Endodermal cell (in vitro differentiated cells): ENCODE results near the gene RAB3D. TPM values are rescaled to one million over a fixed set of nuclear protein-coding genes. Genes with fewer than 3 reads are reported as not detected.

Experiments
- DNase-seq: peaks from one replicate; pipeline ENCODE4 v3.0.0-alpha.2; 2017
- H3K27ac ChIP-seq: 2 replicates; pipeline ENCODE4 v1.5.1; 2013; ENCODE audit warnings: mild to moderate bottlenecking, low read depth, low read length, moderate library complexity
- H3K27me3 ChIP-seq: 2 replicates; pipeline ENCODE4 v1.6.1; 2013; ENCODE audit warnings: mild to moderate bottlenecking, low read length, moderate library complexity; ENCODE audit not compliant: insufficient read depth, control insufficient read depth, poor library complexity, severe bottlenecking
- H3K36me3 ChIP-seq: 2 replicates; pipeline ENCODE4 v1.7.0; 2013; ENCODE audit warnings: mild to moderate bottlenecking, low read length, moderate library complexity; ENCODE audit not compliant: control insufficient read depth, insufficient read depth
- H3K4me1 ChIP-seq: one replicate; pipeline ENCODE4 v1.7.0; 2013; ENCODE audit warnings: low read length; ENCODE audit not compliant: control insufficient read depth, insufficient read depth
- H3K4me3 ChIP-seq: 2 replicates; pipeline ENCODE4 v1.5.1; 2013; ENCODE audit warnings: mild to moderate bottlenecking, low read length, moderate library complexity
- H3K9ac ChIP-seq: 2 replicates; pipeline ENCODE4 v1.6.1; 2013; ENCODE audit warnings: mild to moderate bottlenecking, low read length, moderate library complexity; ENCODE audit not compliant: poor library complexity, severe bottlenecking; ENCODE audit errors: extremely low read depth
- H3K9me3 ChIP-seq: 2 replicates; pipeline ENCODE4 v1.6.1; 2013; ENCODE audit warnings: mild to moderate bottlenecking, low read length, moderate library complexity; ENCODE audit not compliant: control insufficient read depth
- H3K27ac Mint-ChIP-seq: 2 replicates; pipeline ENCODE4 v1.8.0; 2020; ENCODE audit warnings: mixed read lengths
- H3K27me3 Mint-ChIP-seq: 2 replicates; pipeline ENCODE4 v1.8.0; 2021; ENCODE audit warnings: mild to moderate bottlenecking, mixed read lengths; ENCODE audit not compliant: insufficient read depth
- H3K36me3 Mint-ChIP-seq: 2 replicates; pipeline ENCODE4 v1.8.0; 2020; ENCODE audit warnings: low read depth, mixed read lengths
- H3K4me1 Mint-ChIP-seq: 2 replicates; pipeline ENCODE4 v1.8.0; 2020; ENCODE audit warnings: mixed read lengths
- H3K4me3 Mint-ChIP-seq: 2 replicates; pipeline ENCODE4 v1.8.0; 2020; ENCODE audit warnings: mild to moderate bottlenecking, moderate library complexity, mixed read lengths
- H3K9me3 Mint-ChIP-seq: 2 replicates; pipeline ENCODE4 v1.8.0; 2020; ENCODE audit warnings: mild to moderate bottlenecking, mixed read lengths
- CTCF ChIP-seq: fragments of 200-600 bp; sonication (generic); conservative IDR thresholded peaks from 2 replicates; pipeline ENCODE4 v1.5.0; 2021; ENCODE audit warnings: antibody characterized with exemption, mild to moderate bottlenecking
- WGBS, 2 experiments: methylation state at CpG; one replicate each; pipeline versions ENCODE4 v1.1.5 to v1.1.7; 2013; ENCODE audit warnings: missing lambda C conversion rate in 2 of 2, mixed read lengths in 1 of 2; ENCODE audit not compliant: insufficient coverage in 1 of 2, insufficient read length in 1 of 2; 5-methylcytosine and 5-hydroxymethylcytosine counted together
- total RNA-seq, 2 donors: library from RNA; stranded (reverse); fragmentation: NEBNext Ultra II Directional in 1 of 2; extraction: Animal tissue kit (Norgen Biotek cat#: 25700) in 1 of 2; gene quantifications; 2 replicates in 1 of 2; 3 replicates in 1 of 2; pipeline ENCODE4 v1.2.1, GENCODE V29; 2021

The RAB3D gene
- total RNA-seq, 2 donors from 2014 or later = 37.2 to 43.2 TPM

DNA sequence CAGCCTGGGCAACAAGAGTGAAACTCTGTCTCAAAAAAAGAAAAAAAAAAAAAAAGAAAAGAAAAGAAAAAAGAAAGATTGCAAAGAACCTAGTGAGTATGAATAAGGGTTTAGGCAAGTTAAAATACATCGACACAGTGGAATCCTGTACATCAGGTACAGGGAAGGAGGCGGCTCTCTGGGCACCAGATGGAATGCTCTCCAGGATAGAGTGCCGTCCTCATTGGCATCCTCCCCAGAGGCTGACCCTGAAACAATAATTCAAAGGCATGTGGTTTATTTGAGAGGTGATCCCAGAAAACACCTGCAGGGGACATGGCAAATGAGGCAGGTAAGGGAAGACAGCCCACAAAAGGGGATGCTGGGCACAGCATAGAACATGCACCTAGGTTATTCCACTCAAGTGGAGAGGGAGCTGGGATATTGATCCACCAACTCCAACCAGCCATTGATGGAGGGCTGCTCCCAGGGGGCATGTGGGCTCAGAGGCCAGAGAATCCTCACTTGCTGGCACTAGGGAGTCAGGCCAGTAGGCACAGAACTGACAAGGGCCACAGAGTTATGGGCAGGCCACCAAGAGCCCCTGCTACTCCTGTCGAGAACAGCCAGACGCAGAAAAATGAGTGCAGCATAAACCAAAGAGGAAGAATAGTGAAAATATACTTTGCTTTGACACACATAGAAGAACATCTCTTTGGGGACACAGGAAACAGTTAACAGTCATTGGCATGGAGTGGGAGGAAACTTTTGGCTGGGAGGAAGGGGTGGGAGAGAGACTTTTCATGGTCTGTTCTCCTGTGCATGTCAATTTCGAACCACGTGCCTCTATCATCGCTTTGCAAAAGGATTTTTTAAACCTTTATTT, 39.3 kb downstream of the RAB3D start:
- TF ChIP-seq CTCF = no peak
- peaks cover 5% of the 10 kb centered on the region for H3K9me3 Mint-ChIP-seq
- H3K27ac Mint-ChIP-seq = no peak overlapping the region

DNA sequence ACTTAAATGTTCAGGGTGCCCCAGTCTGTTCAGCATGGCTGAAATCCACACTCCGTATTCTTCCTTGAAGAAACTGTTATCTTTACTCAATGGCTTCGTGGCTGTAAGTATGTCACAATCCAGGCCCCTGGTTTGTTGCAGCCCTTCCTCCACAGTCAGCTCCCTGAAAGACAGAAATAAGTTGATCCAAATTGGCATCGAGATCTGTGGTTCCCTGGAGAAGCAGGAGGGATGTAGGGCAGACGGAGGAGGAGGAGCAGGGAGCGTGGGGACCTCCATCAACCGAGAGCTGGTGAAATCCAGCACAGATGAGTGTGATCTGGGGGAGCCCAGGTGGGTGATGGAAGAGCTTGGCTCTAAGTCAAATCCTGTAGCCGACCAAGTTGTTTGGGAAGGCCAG, 43.2 kb downstream of the RAB3D start:
- Histone ChIP-seq H3K4me3 (no peak overlapping the region), H3K9me3 (no peaks in the 10 kb centered on the region), H3K27ac (no peak overlapping the region), H3K9ac (no peak overlapping the region), H3K36me3 (no peaks in the 10 kb centered on the region), H3K4me1 (peaks cover 6% of the 10 kb centered on the region), H3K27me3 (no peaks in the 10 kb centered on the region)
- H3K4me1 Mint-ChIP-seq = peaks cover 6% of the 10 kb centered on the region
- no peak overlapping the region for H3K27ac Mint-ChIP-seq
- 88 to 90% methylated on average over 7 of the region's 7 CpGs for WGBS, 2 experiments
- peaks cover 5% of the 10 kb centered on the region for H3K9me3 Mint-ChIP-seq
- no peak for DNase-seq
- no peak for TF ChIP-seq CTCF
- H3K4me3 Mint-ChIP-seq = no peak overlapping the region
- peaks cover 4% of the 10 kb centered on the region for H3K27me3 Mint-ChIP-seq
- H3K36me3 Mint-ChIP-seq = no peaks in the 10 kb centered on the region

More for the DNA sequence above, 39.3 kb downstream of the RAB3D start:
- H3K9ac ChIP-seq = no peak overlapping the region
- H3K4me1 ChIP-seq = peaks cover 6% of the 10 kb centered on the region
- DNase-seq = no peak
- 91 to 94% methylated on average over 7 to 8 of the region's 8 CpGs for WGBS, 2 experiments
- H3K27ac ChIP-seq = no peak overlapping the region
- Mint-ChIP-seq H3K4me1 (peaks cover 2% of the 10 kb centered on the region), H3K27me3 (peaks cover 6% of the 10 kb centered on the region), H3K36me3 (no peaks in the 10 kb centered on the region), H3K4me3 (no peak overlapping the region)
- H3K9me3 ChIP-seq = no peaks in the 10 kb centered on the region
- H3K27me3 ChIP-seq = no peaks in the 10 kb centered on the region
- H3K36me3 ChIP-seq = no peaks in the 10 kb centered on the region
- H3K4me3 ChIP-seq = no peak overlapping the region

GRCh38 chr19:11295665-11296245, 43.7 kb downstream of the RAB3D start, which contains the start of gene TSPAN16:
Gene TSPAN16, plus strand, starts transcription at chr19:11296160. Its CDS starts 138 bp downstream, at chr19:11296298.
- no peaks in the 10 kb centered on the region for H3K36me3 ChIP-seq
- H3K27ac ChIP-seq = no peak within 1 kb of the TSS
- H3K9ac ChIP-seq = no peak within 1 kb of the TSS
- no peaks in the 10 kb centered on the region for H3K9me3 ChIP-seq
- peaks cover 6% of the 10 kb centered on the region for H3K4me1 ChIP-seq
- no peak within 1 kb of the TSS for H3K27ac Mint-ChIP-seq
- peaks cover 6% of the 10 kb centered on the region for H3K4me1 Mint-ChIP-seq
- H3K9me3 Mint-ChIP-seq = peaks cover 4% of the 10 kb centered on the region
- no peak within 1 kb of the TSS for H3K4me3 Mint-ChIP-seq
- H3K36me3 Mint-ChIP-seq = no peaks in the 10 kb centered on the region
- peak; percentile 62 for DNase-seq
- no peaks in the 10 kb centered on the region for H3K27me3 ChIP-seq
- 91 to 95% methylated on average over 3 to 8 of the region's 8 CpGs for WGBS, 2 experiments
- no peak within 1 kb of the TSS for H3K4me3 ChIP-seq
- TF ChIP-seq CTCF = peak; percentile 53
- H3K27me3 Mint-ChIP-seq = peaks cover 3% of the 10 kb centered on the region
